ENCODE results near the gene REPIN1. TPM values are rescaled to one million over a fixed set of nuclear protein-coding genes. Genes with fewer than 3 reads are reported as not detected.
A peak's percentile ranks its signal among the peaks of the same experiment; 100 is the strongest.

REPIN1 gene
- total and polyA plus RNA-seq, 4 donors = 17.1 to 118 (median 55.1) TPM

DNA sequence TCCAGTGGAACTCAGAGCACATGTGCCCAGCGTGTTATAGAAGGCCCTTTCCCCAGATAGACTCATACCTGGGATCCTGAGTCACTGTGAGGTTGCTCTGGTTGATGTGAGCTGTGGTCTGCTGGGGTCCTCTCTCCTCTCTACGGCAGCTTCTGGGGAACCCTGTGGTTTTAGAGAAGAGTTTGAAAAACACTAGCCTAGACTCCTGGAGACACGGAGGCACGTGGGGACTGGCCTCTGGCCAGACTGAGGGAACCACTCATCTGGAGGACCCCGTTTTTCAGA is 20.9 kb downstream of the REPIN1 start:
- Histone ChIP-seq H3K36me3 (ENCODE audit: control insufficient read depth in 4 of 4, insufficient read depth in 3 of 4, low read depth in 1 of 4, low read length in 3 of 4) (no peaks in the 10 kb centered on the region), H3K4me3 (ENCODE audit: low read depth in 1 of 3, low read length in 3 of 3) (no peak overlapping the region), H3K27me3 (ENCODE audit: control insufficient read depth in 4 of 4, insufficient read depth in 4 of 4, low read length in 3 of 4) (no peaks in the 10 kb centered on the region), H3K9ac (ENCODE audit: low read depth in 1 of 2, low read length in 2 of 2) (peak overlapping the region in 1 of 2 donors; percentile 40), H3K4me1 (ENCODE audit: control insufficient read depth in 4 of 4, insufficient read depth in 4 of 4, low read length in 3 of 4) (peaks cover 0 to 40% (median 32%) of the 10 kb centered on the region in 4 donors), H3K27ac (ENCODE audit: low read depth in 1 of 2, low read length in 2 of 2) (peak overlapping the region; percentile 20 to 53), H3K9me3 (ENCODE audit: control insufficient read depth in 4 of 4, low read length in 3 of 4) (no peaks in the 10 kb centered on the region)
- WGBS = 76% methylated on average over 5 of the region's 5 CpGs
- no peak for DNase-seq (ENCODE audit: low spot score)
- TF ChIP-seq HNF4G (IDR thresholded peaks at IDR 0.05) (no peak), NR2F2 (IDR thresholded peaks at IDR 0.05) (no peak), YY1 (IDR thresholded peaks at IDR 0.05) (no peak)
- TF ChIP-seq, protein P1, sequence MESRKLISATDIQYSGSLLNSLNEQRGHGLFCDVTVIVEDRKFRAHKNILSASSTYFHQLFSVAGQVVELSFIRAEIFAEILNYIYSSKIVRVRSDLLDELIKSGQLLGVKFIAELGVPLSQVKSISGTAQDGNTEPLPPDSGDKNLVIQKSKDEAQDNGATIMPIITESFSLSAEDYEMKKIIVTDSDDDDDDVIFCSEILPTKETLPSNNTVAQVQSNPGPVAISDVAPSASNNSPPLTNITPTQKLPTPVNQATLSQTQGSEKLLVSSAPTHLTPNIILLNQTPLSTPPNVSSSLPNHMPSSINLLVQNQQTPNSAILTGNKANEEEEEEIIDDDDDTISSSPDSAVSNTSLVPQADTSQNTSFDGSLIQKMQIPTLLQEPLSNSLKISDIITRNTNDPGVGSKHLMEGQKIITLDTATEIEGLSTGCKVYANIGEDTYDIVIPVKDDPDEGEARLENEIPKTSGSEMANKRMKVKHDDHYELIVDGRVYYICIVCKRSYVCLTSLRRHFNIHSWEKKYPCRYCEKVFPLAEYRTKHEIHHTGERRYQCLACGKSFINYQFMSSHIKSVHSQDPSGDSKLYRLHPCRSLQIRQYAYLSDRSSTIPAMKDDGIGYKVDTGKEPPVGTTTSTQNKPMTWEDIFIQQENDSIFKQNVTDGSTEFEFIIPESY (IDR thresholded peaks at IDR 0.05) = no peak

DNA sequence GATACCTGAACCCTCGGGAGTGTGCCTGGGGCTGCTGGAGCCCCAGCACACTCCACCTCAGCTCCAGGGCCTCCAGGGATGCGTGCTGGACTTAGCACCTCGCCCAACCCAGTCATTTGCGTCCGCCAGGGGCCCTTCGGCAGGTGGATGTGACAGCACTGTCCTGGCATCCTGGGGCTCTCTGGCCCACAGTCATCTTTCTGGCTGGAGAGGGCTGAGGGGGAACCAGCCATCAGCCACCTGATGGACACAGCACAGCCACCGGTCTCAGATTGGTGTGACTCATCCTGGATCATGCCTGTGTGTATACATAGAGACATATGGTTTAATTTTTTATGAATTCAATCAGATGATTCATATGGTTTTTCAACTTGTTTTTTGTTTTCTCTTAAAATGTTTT is 21.6 kb downstream of the REPIN1 start:
- Histone ChIP-seq H3K27ac (ENCODE audit: low read depth in 1 of 2, low read length in 2 of 2) (no peak overlapping the region), H3K4me3 (ENCODE audit: low read depth in 1 of 3, low read length in 3 of 3) (no peak overlapping the region), H3K4me1 (ENCODE audit: control insufficient read depth in 4 of 4, insufficient read depth in 4 of 4, low read length in 3 of 4) (peaks cover 0 to 33% (median 26%) of the 10 kb centered on the region in 4 donors), H3K9ac (ENCODE audit: low read depth in 1 of 2, low read length in 2 of 2) (no peak overlapping the region), H3K27me3 (ENCODE audit: control insufficient read depth in 4 of 4, insufficient read depth in 4 of 4, low read length in 3 of 4) (no peaks in the 10 kb centered on the region), H3K36me3 (ENCODE audit: control insufficient read depth in 4 of 4, insufficient read depth in 3 of 4, low read depth in 1 of 4, low read length in 3 of 4) (no peaks in the 10 kb centered on the region), H3K9me3 (ENCODE audit: control insufficient read depth in 4 of 4, low read length in 3 of 4) (no peaks in the 10 kb centered on the region)
- TF ChIP-seq RAD21 (IDR thresholded peaks at IDR 0.05) = no peak
- TF ChIP-seq YY1 (IDR thresholded peaks at IDR 0.05) = no peak
- TF ChIP-seq SP1 (IDR thresholded peaks at IDR 0.05) = no peak
- TF ChIP-seq, protein P2, sequence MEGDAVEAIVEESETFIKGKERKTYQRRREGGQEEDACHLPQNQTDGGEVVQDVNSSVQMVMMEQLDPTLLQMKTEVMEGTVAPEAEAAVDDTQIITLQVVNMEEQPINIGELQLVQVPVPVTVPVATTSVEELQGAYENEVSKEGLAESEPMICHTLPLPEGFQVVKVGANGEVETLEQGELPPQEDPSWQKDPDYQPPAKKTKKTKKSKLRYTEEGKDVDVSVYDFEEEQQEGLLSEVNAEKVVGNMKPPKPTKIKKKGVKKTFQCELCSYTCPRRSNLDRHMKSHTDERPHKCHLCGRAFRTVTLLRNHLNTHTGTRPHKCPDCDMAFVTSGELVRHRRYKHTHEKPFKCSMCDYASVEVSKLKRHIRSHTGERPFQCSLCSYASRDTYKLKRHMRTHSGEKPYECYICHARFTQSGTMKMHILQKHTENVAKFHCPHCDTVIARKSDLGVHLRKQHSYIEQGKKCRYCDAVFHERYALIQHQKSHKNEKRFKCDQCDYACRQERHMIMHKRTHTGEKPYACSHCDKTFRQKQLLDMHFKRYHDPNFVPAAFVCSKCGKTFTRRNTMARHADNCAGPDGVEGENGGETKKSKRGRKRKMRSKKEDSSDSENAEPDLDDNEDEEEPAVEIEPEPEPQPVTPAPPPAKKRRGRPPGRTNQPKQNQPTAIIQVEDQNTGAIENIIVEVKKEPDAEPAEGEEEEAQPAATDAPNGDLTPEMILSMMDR (IDR thresholded peaks at IDR 0.05; ENCODE audit: low read depth, low read length, missing input control) = no peak
- no peak for TF ChIP-seq MAX (IDR thresholded peaks at IDR 0.05)
- TF ChIP-seq JUND (IDR thresholded peaks at IDR 0.05) = no peak
- TF ChIP-seq, protein P1 (IDR thresholded peaks at IDR 0.05) = no peak
- TF ChIP-seq RXRA (IDR thresholded peaks at IDR 0.05) = no peak
- no peak for TF ChIP-seq HNF4A (conservative IDR thresholded peaks at IDR 0.05)
- no peak for TF ChIP-seq FOXA1 (IDR thresholded peaks at IDR 0.05)
- WGBS = 95% methylated on average over 7 of the region's 7 CpGs
- DNase-seq (ENCODE audit: low spot score) = no peak

DNA sequence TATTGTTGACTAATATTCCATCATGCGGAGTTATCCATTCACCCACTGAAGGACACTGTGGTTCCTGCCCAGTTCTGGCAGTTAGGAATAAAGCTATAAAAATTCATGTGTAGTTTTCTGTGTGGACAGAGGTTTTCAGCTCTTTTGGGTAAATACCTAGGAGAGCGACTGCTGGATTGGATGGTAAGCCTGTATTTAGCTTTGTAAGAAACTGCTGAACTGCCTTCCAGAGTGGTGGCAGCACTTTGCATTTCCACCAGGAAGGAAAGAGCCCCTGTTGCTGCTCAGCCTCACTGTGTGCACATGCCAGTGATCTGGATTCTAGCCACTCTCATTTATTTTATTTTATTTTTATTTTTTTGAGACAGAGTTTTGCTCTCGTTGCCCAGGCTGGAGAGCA is 24.7 kb downstream of the REPIN1 start:
- Histone ChIP-seq H3K9me3 (ENCODE audit: control insufficient read depth in 4 of 4, low read length in 3 of 4) (no peaks in the 10 kb centered on the region), H3K9ac (ENCODE audit: low read depth in 1 of 2, low read length in 2 of 2) (no peak overlapping the region), H3K27ac (ENCODE audit: low read depth in 1 of 2, low read length in 2 of 2) (no peak overlapping the region), H3K36me3 (ENCODE audit: control insufficient read depth in 4 of 4, insufficient read depth in 3 of 4, low read depth in 1 of 4, low read length in 3 of 4) (peaks cover 0 to 4% (median 0%) of the 10 kb centered on the region in 4 donors), H3K27me3 (ENCODE audit: control insufficient read depth in 4 of 4, insufficient read depth in 4 of 4, low read length in 3 of 4) (no peaks in the 10 kb centered on the region), H3K4me1 (ENCODE audit: control insufficient read depth in 4 of 4, insufficient read depth in 4 of 4, low read length in 3 of 4) (peaks cover 0 to 12% (median 6%) of the 10 kb centered on the region in 4 donors), H3K4me3 (ENCODE audit: low read depth in 1 of 3, low read length in 3 of 3) (no peak overlapping the region)
- no peak for DNase-seq (ENCODE audit: low spot score)
- WGBS = 90% methylated on average over 3 of the region's 3 CpGs
- TF ChIP-seq EGR1 (IDR thresholded peaks at IDR 0.05; ENCODE audit: low read depth in 2 of 2) (no peak), FOXA1 (IDR thresholded peaks at IDR 0.05) (no peak), HNF4G (IDR thresholded peaks at IDR 0.05) (no peak), GABPA (IDR thresholded peaks at IDR 0.05 in 1 of 2, conservative IDR thresholded peaks at IDR 0.05 in 1 of 2) (no peak), NR2F2 (IDR thresholded peaks at IDR 0.05) (no peak), MAX (IDR thresholded peaks at IDR 0.05) (no peak), RAD21 (IDR thresholded peaks at IDR 0.05) (no peak), TAF1 (conservative IDR thresholded peaks at IDR 0.05) (no peak), RXRA (IDR thresholded peaks at IDR 0.05) (no peak)
- TF ChIP-seq, protein P2 (IDR thresholded peaks at IDR 0.05; ENCODE audit: low read depth, low read length, missing input control) = no peak
- TF ChIP-seq, protein P1 (IDR thresholded peaks at IDR 0.05) = no peak
